Measurements from ENCODE around the gene PMPCA. TPM values are rescaled to one million over a fixed set of nuclear protein-coding genes. Genes with fewer than 3 reads are reported as not detected.

PMPCA gene
- total RNA-seq, 2 experiments from 2014 or later = 53.3 to 76.1 TPM

DNA sequence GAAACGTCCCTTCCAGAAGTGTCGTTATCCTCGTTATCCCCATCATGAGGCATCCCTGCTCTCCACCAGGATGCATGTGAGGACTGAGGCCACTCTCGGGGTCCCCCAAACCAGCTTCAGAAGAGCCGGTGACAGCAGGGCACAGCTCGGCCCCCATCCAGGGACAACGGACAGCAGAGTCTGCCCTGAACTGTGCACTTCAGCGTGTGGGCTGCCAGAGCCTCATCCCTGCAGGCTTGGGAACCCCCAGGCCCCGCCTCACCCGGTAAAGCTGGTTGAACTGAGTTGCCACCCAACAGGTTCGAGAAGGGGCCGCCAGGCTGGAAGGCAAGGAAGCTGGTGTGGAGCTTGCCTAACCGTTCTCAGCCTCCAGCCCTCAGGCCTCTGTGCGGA, 36.3 kb upstream of the PMPCA start:
- TF ChIP-seq EZH2phosphoT487 (IDR thresholded peaks at IDR 0.05; ENCODE audit: borderline replicate concordance, low read depth, low read length) = no peak
- TF ChIP-seq, protein P1, sequence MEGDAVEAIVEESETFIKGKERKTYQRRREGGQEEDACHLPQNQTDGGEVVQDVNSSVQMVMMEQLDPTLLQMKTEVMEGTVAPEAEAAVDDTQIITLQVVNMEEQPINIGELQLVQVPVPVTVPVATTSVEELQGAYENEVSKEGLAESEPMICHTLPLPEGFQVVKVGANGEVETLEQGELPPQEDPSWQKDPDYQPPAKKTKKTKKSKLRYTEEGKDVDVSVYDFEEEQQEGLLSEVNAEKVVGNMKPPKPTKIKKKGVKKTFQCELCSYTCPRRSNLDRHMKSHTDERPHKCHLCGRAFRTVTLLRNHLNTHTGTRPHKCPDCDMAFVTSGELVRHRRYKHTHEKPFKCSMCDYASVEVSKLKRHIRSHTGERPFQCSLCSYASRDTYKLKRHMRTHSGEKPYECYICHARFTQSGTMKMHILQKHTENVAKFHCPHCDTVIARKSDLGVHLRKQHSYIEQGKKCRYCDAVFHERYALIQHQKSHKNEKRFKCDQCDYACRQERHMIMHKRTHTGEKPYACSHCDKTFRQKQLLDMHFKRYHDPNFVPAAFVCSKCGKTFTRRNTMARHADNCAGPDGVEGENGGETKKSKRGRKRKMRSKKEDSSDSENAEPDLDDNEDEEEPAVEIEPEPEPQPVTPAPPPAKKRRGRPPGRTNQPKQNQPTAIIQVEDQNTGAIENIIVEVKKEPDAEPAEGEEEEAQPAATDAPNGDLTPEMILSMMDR (conservative IDR thresholded peaks at IDR 0.05; ENCODE audit: low read length) = no peak
- ChIA-PET CTCF (ENCODE audit: unreplicated experiment) (no interaction called here), POLR2A (no interaction called here)
- DNase-seq (ENCODE audit: low spot score) = no peak
- no peaks in the 10 kb centered on the region for H3K4me1 ChIP-seq (ENCODE audit: insufficient read depth, low read length, poor library complexity, severe bottlenecking)
- no peak overlapping the region for H2AFZ ChIP-seq (ENCODE audit: low read length)
- no TSS peak for BruUV-seq (replicated peaks)
- peaks cover 44% of the 10 kb centered on the region for H3K36me3 ChIP-seq (ENCODE audit: insufficient read depth, low read length)
- intact Hi-C loops (cut with micrococcal nuclease; ENCODE audit: unreplicated experiment) = no loop called here
- no peaks in the 10 kb centered on the region for H3K9me2 ChIP-seq (ENCODE audit: insufficient read depth, low read length)
- no peaks in the 10 kb centered on the region; the same call in 1 of the 2 replicates for H4K20me1 ChIP-seq (ENCODE audit: insufficient read depth, low read length)
- no peak overlapping the region for H3K27ac ChIP-seq (ENCODE audit: low read depth, low read length, poor library complexity, severe bottlenecking)
- H3K4me3 ChIP-seq (ENCODE audit: low read depth, low read length, poor library complexity, severe bottlenecking) = no peak overlapping the region
- H3K4me2 ChIP-seq (ENCODE audit: low read length) = no peak overlapping the region
- H3K79me2 ChIP-seq (ENCODE audit: insufficient read depth, low read depth, low read length) = no peaks in the 10 kb centered on the region
- H3K9me3 ChIP-seq (ENCODE audit: low read length) = no peaks in the 10 kb centered on the region

- Histone ChIP-seq H3K27ac (ENCODE audit: low read depth, low read length, poor library complexity, severe bottlenecking) (no peak overlapping the region), H3K4me1 (ENCODE audit: insufficient read depth, low read length, poor library complexity, severe bottlenecking) (no peaks in the 10 kb centered on the region), H3K79me2 (ENCODE audit: insufficient read depth, low read depth, low read length) (no peaks in the 10 kb centered on the region), H3K9me2 (ENCODE audit: insufficient read depth, low read length) (no peaks in the 10 kb centered on the region), H3K4me2 (ENCODE audit: low read length) (no peak overlapping the region), H2AFZ (ENCODE audit: low read length) (no peak overlapping the region), H4K20me1 (ENCODE audit: insufficient read depth, low read length) (no peaks in the 10 kb centered on the region; the same call in 1 of the 2 replicates), H3K4me3 (ENCODE audit: low read depth, low read length, poor library complexity, severe bottlenecking) (no peak overlapping the region), H3K36me3 (ENCODE audit: insufficient read depth, low read length) (peaks cover 52% of the 10 kb centered on the region), H3K9me3 (ENCODE audit: low read length) (no peaks in the 10 kb centered on the region)
- DNase-seq (ENCODE audit: low spot score) = no peak
- CTCF ChIA-PET (ENCODE audit: unreplicated experiment) = no interaction called here
- no TSS peak for BruUV-seq (replicated peaks)
- POLR2A ChIA-PET = no interaction called here
- intact Hi-C loops (cut with micrococcal nuclease; ENCODE audit: unreplicated experiment) = no loop called here
- TF ChIP-seq, protein P1 (conservative IDR thresholded peaks at IDR 0.05; ENCODE audit: low read length) = no peak
- TF ChIP-seq EZH2phosphoT487 (IDR thresholded peaks at IDR 0.05; ENCODE audit: borderline replicate concordance, low read depth, low read length) = no peak
Observed at GRCh38 chr9:136375096-136375495, 35.4 kb upstream of the PMPCA start.

- no peaks in the 10 kb centered on the region for H3K79me2 ChIP-seq (ENCODE audit: insufficient read depth, low read depth, low read length)
- no TSS peak for BruUV-seq (replicated peaks)
- intact Hi-C loops (cut with micrococcal nuclease; ENCODE audit: unreplicated experiment) = no loop called here
- no peak overlapping the region for H2AFZ ChIP-seq (ENCODE audit: low read length)
- no peaks in the 10 kb centered on the region for H3K4me1 ChIP-seq (ENCODE audit: insufficient read depth, low read length, poor library complexity, severe bottlenecking)
- CTCF ChIA-PET (ENCODE audit: unreplicated experiment) = no interaction called here
- H3K9me3 ChIP-seq (ENCODE audit: low read length) = no peaks in the 10 kb centered on the region
- TF ChIP-seq, protein P1 (conservative IDR thresholded peaks at IDR 0.05; ENCODE audit: low read length) = no peak
- no peak for TF ChIP-seq EZH2phosphoT487 (IDR thresholded peaks at IDR 0.05; ENCODE audit: borderline replicate concordance, low read depth, low read length)
- POLR2A ChIA-PET = no interaction called here
- H3K9me2 ChIP-seq (ENCODE audit: insufficient read depth, low read length) = no peaks in the 10 kb centered on the region
- no peak for DNase-seq (ENCODE audit: low spot score)
- no peaks in the 10 kb centered on the region; the same call in 1 of the 2 replicates for H4K20me1 ChIP-seq (ENCODE audit: insufficient read depth, low read length)
- no peak overlapping the region for H3K4me2 ChIP-seq (ENCODE audit: low read length)
- H3K36me3 ChIP-seq (ENCODE audit: insufficient read depth, low read length) = peaks cover 65% of the 10 kb centered on the region
- no peak overlapping the region for H3K4me3 ChIP-seq (ENCODE audit: low read depth, low read length, poor library complexity, severe bottlenecking)
- no peak overlapping the region for H3K27ac ChIP-seq (ENCODE audit: low read depth, low read length, poor library complexity, severe bottlenecking)
Observed at GRCh38 chr9:136376457-136376856, 34.0 kb upstream of the PMPCA start.
